Ishikawa (cell line): ENCODE data around the gene E2F3.

Source experiments
- CEBPB ChIP-seq: IDR thresholded peaks from 2 replicates; pipeline ENCODE4 v1.6.1; 2012
- EP300 ChIP-seq: IDR thresholded peaks from 2 replicates; pipeline ENCODE4 v1.6.1; 2012; ENCODE audit warnings: borderline replicate concordance
- FOXM1 ChIP-seq: IDR thresholded peaks from 2 replicates; pipeline ENCODE4 v1.6.1; 2012; ENCODE audit warnings: low read depth, borderline replicate concordance
- NFIC ChIP-seq: IDR thresholded peaks from 2 replicates; pipeline ENCODE4 v1.6.1; 2012
- RAD21 ChIP-seq: IDR thresholded peaks from 2 replicates; pipeline ENCODE4 v1.6.1; 2012; ENCODE audit warnings: low read depth
- TAF1 ChIP-seq: IDR thresholded peaks from 2 replicates; pipeline ENCODE4 v1.6.1; 2012; ENCODE audit warnings: low read depth, mild to moderate bottlenecking
- TCF12 ChIP-seq: IDR thresholded peaks from 2 replicates; pipeline ENCODE4 v1.6.1; 2012; ENCODE audit warnings: low read depth
- YY1 ChIP-seq: IDR thresholded peaks from 2 replicates; pipeline ENCODE4 v1.6.1; 2012; ENCODE audit warnings: low read depth
- TF ChIP-seq, protein P1 (sequence below): IDR thresholded peaks from 2 replicates; pipeline ENCODE4 v1.6.1; 2012
- TF ChIP-seq, protein P2 (sequence below): IDR thresholded peaks from 2 replicates; pipeline ENCODE4 v1.6.1; 2012

DNA sequence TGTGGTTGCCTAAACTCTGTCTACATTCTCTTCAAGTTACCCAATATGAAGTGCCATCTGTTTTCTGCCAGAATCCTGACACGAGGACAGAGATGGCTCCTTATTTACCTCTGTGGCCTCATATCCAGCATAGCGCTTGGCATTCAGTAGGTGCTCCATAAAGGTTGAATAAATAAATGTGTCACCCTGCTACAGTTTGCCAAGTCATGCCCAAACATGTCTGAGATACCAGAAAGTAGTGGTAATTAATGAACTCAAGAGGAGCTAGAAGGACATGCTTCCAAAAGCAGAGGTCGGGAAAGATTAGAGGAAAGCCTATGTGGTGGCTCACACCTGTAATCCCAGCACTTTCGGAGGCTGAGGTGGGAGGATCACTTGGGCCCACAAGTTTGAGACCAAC lies 30.9 kb upstream of the E2F3 start:
- TF ChIP-seq FOXM1 (no peak), CEBPB (no peak), RAD21 (no peak), TAF1 (no peak), EP300 (no peak), NFIC (no peak), YY1 (no peak), TCF12 (no peak)
- TF ChIP-seq, protein P1, sequence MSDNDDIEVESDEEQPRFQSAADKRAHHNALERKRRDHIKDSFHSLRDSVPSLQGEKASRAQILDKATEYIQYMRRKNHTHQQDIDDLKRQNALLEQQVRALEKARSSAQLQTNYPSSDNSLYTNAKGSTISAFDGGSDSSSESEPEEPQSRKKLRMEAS = no peak
- TF ChIP-seq, protein P2, sequence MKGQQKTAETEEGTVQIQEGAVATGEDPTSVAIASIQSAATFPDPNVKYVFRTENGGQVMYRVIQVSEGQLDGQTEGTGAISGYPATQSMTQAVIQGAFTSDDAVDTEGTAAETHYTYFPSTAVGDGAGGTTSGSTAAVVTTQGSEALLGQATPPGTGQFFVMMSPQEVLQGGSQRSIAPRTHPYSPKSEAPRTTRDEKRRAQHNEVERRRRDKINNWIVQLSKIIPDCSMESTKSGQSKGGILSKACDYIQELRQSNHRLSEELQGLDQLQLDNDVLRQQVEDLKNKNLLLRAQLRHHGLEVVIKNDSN = no peak
